ENCODE results near the gene RPS3A.

DNA sequence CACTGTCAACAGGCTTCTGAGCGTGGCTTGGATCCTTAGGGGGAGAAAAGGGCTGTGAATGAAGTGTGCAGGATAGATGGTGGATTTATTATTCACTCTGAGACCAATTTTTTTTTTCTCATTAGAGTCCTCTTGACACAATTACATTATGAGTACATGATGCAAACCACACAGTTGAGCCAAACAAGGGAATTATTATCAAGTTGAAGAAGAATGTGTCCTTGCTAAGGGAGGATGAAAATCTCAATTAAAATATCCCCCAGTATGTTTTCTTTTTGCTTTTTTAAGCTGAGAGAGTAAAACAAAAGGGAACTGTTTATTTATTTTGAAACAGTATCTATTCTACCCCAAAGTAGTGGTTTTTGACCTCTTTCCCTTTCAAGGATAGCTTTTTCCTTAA is 40.4 kb downstream of the RPS3A start:
- no peak for TF ChIP-seq POLR2A (IDR thresholded peaks at IDR 0.05)
- TF ChIP-seq, protein P1, sequence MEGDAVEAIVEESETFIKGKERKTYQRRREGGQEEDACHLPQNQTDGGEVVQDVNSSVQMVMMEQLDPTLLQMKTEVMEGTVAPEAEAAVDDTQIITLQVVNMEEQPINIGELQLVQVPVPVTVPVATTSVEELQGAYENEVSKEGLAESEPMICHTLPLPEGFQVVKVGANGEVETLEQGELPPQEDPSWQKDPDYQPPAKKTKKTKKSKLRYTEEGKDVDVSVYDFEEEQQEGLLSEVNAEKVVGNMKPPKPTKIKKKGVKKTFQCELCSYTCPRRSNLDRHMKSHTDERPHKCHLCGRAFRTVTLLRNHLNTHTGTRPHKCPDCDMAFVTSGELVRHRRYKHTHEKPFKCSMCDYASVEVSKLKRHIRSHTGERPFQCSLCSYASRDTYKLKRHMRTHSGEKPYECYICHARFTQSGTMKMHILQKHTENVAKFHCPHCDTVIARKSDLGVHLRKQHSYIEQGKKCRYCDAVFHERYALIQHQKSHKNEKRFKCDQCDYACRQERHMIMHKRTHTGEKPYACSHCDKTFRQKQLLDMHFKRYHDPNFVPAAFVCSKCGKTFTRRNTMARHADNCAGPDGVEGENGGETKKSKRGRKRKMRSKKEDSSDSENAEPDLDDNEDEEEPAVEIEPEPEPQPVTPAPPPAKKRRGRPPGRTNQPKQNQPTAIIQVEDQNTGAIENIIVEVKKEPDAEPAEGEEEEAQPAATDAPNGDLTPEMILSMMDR (IDR thresholded peaks at IDR 0.05) = no peak
